GM23338 (cell line): Measurements from ENCODE around the gene STAT5B.

Experiments
- CREB1 ChIP-seq: fragments of 250-450 bp; sonication (Bioruptor Pico); IDR thresholded peaks from 2 replicates; pipeline ENCODE4 v1.5.0; 2020; ENCODE audit warnings: low read depth, mild to moderate bottlenecking, moderate library complexity
- POLR2AphosphoS5 ChIP-seq: IDR thresholded peaks from 2 replicates; pipeline ENCODE4 v1.6.1; 2016; ENCODE audit warnings: antibody characterized with exemption, low read depth

DNA sequence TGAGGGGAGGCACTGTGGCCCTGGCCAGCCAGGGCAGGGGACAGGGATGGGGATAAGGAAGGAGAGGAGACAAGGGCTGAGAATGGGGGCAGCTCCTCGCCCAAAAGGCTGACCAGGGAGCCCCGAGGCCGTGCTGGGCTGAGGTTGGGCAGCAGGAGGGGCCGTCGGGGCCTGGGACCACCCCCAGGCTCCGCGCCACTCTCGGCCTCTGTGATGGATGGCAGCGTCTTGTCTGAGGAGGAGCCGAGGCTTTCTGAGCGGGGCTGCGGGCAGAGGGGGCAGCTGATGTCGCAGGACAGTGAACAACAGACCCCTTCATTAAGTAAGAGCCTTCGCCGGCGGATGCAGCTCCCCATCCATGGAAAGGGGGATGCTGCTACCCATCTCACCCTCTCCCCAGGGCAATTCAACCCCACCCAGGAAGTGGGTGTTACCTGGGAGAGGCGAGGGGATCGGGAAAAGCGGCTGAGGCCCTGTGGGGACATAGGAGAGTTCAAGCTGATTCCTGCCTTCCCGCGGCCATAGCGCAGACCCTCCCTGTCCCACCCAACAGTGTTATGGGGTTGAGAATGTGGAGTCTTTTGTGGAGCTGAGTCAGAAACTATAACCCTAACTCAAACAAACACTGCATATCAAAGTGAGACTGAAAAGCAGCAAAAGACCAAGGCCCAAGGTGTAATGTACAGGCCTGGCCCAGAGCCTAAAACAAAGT lies 112.3 kb downstream of the STAT5B start:
- TF ChIP-seq POLR2AphosphoS5 (no peak), CREB1 (CRISPR knock-in tag) (no peak)
